ENCODE measurements around the gene SLC10A3. TPM values are rescaled to one million over a fixed set of nuclear protein-coding genes. Genes with fewer than 3 reads are reported as not detected.

The SLC10A3 gene
- total and polyA plus RNA-seq, 2 of the 8 experiments (the other 6 are each of a cell fraction or from before 2014, with no cell fraction given), result 6.8 to 9.5 TPM

- TF ChIP-seq CHD7 (IDR thresholded peaks at IDR 0.05; ENCODE audit: insufficient replicate concordance, low read length), result no peak
- TF ChIP-seq CBX8 (IDR thresholded peaks at IDR 0.05; ENCODE audit: borderline replicate concordance, low read depth, low read length), result no peak
Measured at GRCh38 chrX:154495472-154495922, 5.1 kb upstream of the SLC10A3 start (continued).

Measured in H1 (cell line).